Right lobe of liver (tissue), 4 donors: ENCODE data around the gene SF1.

ENCODE experiments used
- CTCF ChIP-seq, 4 donors: fragments of 200-600 bp in 3 of 4; fragments of 450-650 bp in 1 of 4; IDR thresholded peaks; one replicate each; pipeline versions ENCODE4 v1.5.1 to v1.8.0; 2016 to 2022; ENCODE audit warnings: antibody characterized with exemption in 4 of 4, mild to moderate bottlenecking in 2 of 4
- POLR2A ChIP-seq: fragments of 450-650 bp; IDR thresholded peaks from one replicate; pipeline ENCODE4 v1.6.1; 2017; ENCODE audit warnings: antibody characterized with exemption, mild to moderate bottlenecking
- donor health status: DM: no; HTN: no; CAD: no.
- donor health status: DM: no; HTN: no; CAD: no.
- donor health status: DM: no; HTN: yes; CAD: no.

GRCh38 chr11:64763526-64764039, 14.8 kb downstream of the SF1 start:
- TF ChIP-seq POLR2A: no peak
- no peak for TF ChIP-seq CTCF (IDR thresholded peaks at IDR 0.05)
